ENCODE data around the gene CEP104. TPM values are rescaled to one million over a fixed set of nuclear protein-coding genes. Genes with fewer than 3 reads are reported as not detected.

CEP104 gene
- total and polyA plus RNA-seq, 9 of the 15 experiments (the other 6 are each of a cell fraction or from before 2014, with no cell fraction given): 11.2 to 63.4 (median 42.6) TPM

DNA sequence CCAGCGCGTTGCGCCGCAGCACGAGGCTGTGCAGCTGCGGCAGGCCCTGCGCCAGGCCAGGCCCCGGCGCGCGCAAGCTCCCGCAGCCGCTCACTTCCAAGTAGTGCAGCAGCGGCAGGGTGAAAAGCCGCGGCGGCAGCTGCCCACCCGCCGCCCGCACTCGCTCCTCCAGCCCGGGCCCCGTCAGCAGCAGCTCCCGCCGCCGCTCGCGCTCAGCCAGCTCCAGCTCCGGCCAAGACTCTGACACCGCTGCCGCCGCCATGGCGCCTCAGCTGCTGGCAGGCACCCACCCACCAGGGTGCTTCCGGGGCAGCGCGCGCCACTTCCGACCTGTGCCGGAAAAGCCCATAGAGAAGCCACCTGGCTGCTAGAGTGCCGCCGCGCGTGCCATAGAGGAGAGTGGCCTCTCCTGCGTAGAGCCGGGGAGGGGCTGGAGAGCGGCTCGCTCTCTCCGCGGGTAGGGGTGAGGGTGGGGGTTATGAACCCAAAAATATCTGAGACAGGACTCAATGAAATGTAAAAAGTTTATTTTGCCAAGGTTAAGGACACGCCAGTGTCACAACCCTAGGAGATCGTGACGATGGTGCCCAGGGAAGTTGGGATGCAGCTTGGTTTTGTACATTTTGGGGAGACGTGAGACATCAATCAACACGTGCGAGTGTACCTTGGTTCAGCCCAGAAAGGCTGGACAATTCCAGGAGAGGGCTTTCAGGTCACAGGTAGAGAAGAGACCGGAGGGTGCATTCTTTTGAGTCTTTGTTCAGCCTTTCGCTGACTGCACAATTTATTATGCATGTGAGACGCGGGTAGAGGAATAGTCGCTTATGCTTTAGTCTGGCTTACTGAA lies 60.6 kb downstream of the CEP104 start, which contains the start of gene LRRC47 (continued):
- TF ChIP-seq ZMIZ1 (IDR thresholded peaks at IDR 0.05; ENCODE audit: low read depth in 2 of 2, low read length in 2 of 2): peak in 1 of 2 experiments; percentile 75; a peak in 2 of 4 replicates
- TF ChIP-seq ZNF324 (CRISPR knock-in tag; IDR thresholded peaks at IDR 0.05): no peak
- peak; percentile 60; the same call in 1 of the 2 replicates for TF ChIP-seq LEF1 (IDR thresholded peaks at IDR 0.05)
- no peak for TF ChIP-seq HDGF (IDR thresholded peaks at IDR 0.05)
- peak in 1 of 2 experiments; percentile 99; a peak in 2 of 4 replicates for TF ChIP-seq KDM4B (IDR thresholded peaks at IDR 0.05; ENCODE audit: borderline replicate concordance in 2 of 2, low read depth in 1 of 2)
- no peak for TF ChIP-seq WHSC1 (IDR thresholded peaks at IDR 0.05; ENCODE audit: low read length)
- TF ChIP-seq, protein P1, sequence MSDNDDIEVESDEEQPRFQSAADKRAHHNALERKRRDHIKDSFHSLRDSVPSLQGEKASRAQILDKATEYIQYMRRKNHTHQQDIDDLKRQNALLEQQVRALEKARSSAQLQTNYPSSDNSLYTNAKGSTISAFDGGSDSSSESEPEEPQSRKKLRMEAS (CRISPR knock-in tag; IDR thresholded peaks at IDR 0.05): peak; percentile 91
- TF ChIP-seq TEAD1 (CRISPR knock-in tag; IDR thresholded peaks at IDR 0.05): peak; percentile 62 to 68; a peak in 2 of 4 replicates
- no peak for TF ChIP-seq ELK1 (CRISPR knock-in tag; IDR thresholded peaks at IDR 0.05)
- no peak for TF ChIP-seq NCOA1 (IDR thresholded peaks at IDR 0.05; ENCODE audit: low read depth)
- TF ChIP-seq BRD9 (IDR thresholded peaks at IDR 0.05; ENCODE audit: low read depth, partially characterized antibody): no peak
- TF ChIP-seq, protein P2, sequence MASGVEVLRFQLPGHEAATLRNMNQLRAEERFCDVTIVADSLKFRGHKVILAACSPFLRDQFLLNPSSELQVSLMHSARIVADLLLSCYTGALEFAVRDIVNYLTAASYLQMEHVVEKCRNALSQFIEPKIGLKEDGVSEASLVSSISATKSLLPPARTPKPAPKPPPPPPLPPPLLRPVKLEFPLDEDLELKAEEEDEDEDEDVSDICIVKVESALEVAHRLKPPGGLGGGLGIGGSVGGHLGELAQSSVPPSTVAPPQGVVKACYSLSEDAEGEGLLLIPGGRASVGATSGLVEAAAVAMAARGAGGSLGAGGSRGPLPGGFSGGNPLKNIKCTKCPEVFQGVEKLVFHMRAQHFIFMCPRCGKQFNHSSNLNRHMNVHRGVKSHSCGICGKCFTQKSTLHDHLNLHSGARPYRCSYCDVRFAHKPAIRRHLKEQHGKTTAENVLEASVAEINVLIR (CRISPR knock-in tag; IDR thresholded peaks at IDR 0.05): peak; percentile 67
- TF ChIP-seq PKNOX1 (IDR thresholded peaks at IDR 0.05): peak; percentile 75
- no peak for TF ChIP-seq SNRNP70 (optimal IDR thresholded peaks at IDR 0.05; ENCODE audit: low read depth, low read length)
- peak; percentile 30 for TF ChIP-seq NCOR1 (IDR thresholded peaks at IDR 0.05)
- TF ChIP-seq HMGN3 (IDR thresholded peaks at IDR 0.05; ENCODE audit: borderline replicate concordance, extremely low read depth, insufficient read length, low read depth, low read length): peak; percentile 62
- no peak for TF ChIP-seq NFYB (IDR thresholded peaks at IDR 0.05; ENCODE audit: extremely low read depth, insufficient read length)
- 0 out of 2 replicates have a peak, but pooled peaks have one; percentile 57 for TF ChIP-seq HNRNPL (IDR thresholded peaks at IDR 0.05; ENCODE audit: low read depth, low read length)
- peak; percentile 43; the same call in 1 of the 2 replicates for TF ChIP-seq L3MBTL2 (IDR thresholded peaks at IDR 0.05)
- TF ChIP-seq PHF20 (IDR thresholded peaks at IDR 0.05; ENCODE audit: partially characterized antibody): peak; percentile 94
- peak; percentile 62 for TF ChIP-seq CCNT2 (IDR thresholded peaks at IDR 0.05; ENCODE audit: borderline replicate concordance, extremely low read depth, insufficient read length, low read depth, low read length)
